ENCODE data around the gene POLR2J. TPM values are rescaled to one million over a fixed set of nuclear protein-coding genes. Genes with fewer than 3 reads are reported as not detected.
A peak's percentile ranks its signal among the peaks of the same experiment; 100 is the strongest.

Gene POLR2J
- total and polyA plus RNA-seq, 4 donors: 9.6 to 50.3 (median 30.5) TPM

GRCh38 chr7:102469351-102469971 lies 9.3 kb downstream of the POLR2J start:
- peak; percentile 31 for DNase-seq (ENCODE audit: low spot score)
- Histone ChIP-seq H3K27ac (ENCODE audit: low read depth in 1 of 2, low read length in 2 of 2) (peak overlapping the region; percentile 84 to 86), H3K9me3 (ENCODE audit: control insufficient read depth in 4 of 4, low read length in 3 of 4) (no peaks in the 10 kb centered on the region), H3K36me3 (ENCODE audit: control insufficient read depth in 4 of 4, insufficient read depth in 3 of 4, low read depth in 1 of 4, low read length in 3 of 4) (peaks cover 2 to 16% (median 11%) of the 10 kb centered on the region in 4 donors), H3K9ac (ENCODE audit: low read depth in 1 of 2, low read length in 2 of 2) (peak overlapping the region in 1 of 2 donors; percentile 0), H3K4me1 (ENCODE audit: control insufficient read depth in 4 of 4, insufficient read depth in 4 of 4, low read length in 3 of 4) (peaks cover 11 to 62% (median 47%) of the 10 kb centered on the region in 4 donors), H3K27me3 (ENCODE audit: control insufficient read depth in 4 of 4, insufficient read depth in 4 of 4, low read length in 3 of 4) (no peaks in the 10 kb centered on the region), H3K4me3 (ENCODE audit: low read depth in 1 of 3, low read length in 3 of 3) (no peak overlapping the region)
- WGBS: 51% methylated on average over 24 of the region's 24 CpGs
- TF ChIP-seq GABPA (IDR thresholded peaks at IDR 0.05 in 1 of 2, conservative IDR thresholded peaks at IDR 0.05 in 1 of 2) (no peak), NR2F2 (IDR thresholded peaks at IDR 0.05) (no peak), RXRA (IDR thresholded peaks at IDR 0.05) (no peak), SP1 (IDR thresholded peaks at IDR 0.05) (no peak), JUND (IDR thresholded peaks at IDR 0.05) (no peak), RAD21 (IDR thresholded peaks at IDR 0.05) (no peak)

- H3K4me1 ChIP-seq (ENCODE audit: control insufficient read depth in 4 of 4, insufficient read depth in 4 of 4, low read length in 3 of 4): peaks cover 14 to 67% (median 53%) of the 10 kb centered on the region in 4 donors
- TF ChIP-seq YY1 (IDR thresholded peaks at IDR 0.05) (no peak), FOXA1 (IDR thresholded peaks at IDR 0.05) (no peak), HNF4A (conservative IDR thresholded peaks at IDR 0.05) (no peak), ATF3 (IDR thresholded peaks at IDR 0.05) (no peak), RAD21 (IDR thresholded peaks at IDR 0.05) (no peak), EGR1 (IDR thresholded peaks at IDR 0.05; ENCODE audit: low read depth in 2 of 2) (no peak), JUND (IDR thresholded peaks at IDR 0.05) (no peak), HNF4G (IDR thresholded peaks at IDR 0.05) (no peak), REST (IDR thresholded peaks at IDR 0.05) (no peak), NR2F2 (IDR thresholded peaks at IDR 0.05) (no peak), TAF1 (conservative IDR thresholded peaks at IDR 0.05) (no peak), ZBTB33 (IDR thresholded peaks at IDR 0.05) (no peak), CTCF (IDR thresholded peaks at IDR 0.05; ENCODE audit: low read depth, low read length, missing input control) (no peak), MAX (IDR thresholded peaks at IDR 0.05) (no peak), SP1 (IDR thresholded peaks at IDR 0.05) (no peak), RXRA (IDR thresholded peaks at IDR 0.05) (no peak), FOXA2 (IDR thresholded peaks at IDR 0.05) (no peak), GABPA (IDR thresholded peaks at IDR 0.05 in 1 of 2, conservative IDR thresholded peaks at IDR 0.05 in 1 of 2) (no peak)
- H3K27ac ChIP-seq (ENCODE audit: low read depth in 1 of 2, low read length in 2 of 2): peak overlapping the region in 1 of 2 donors; percentile 84
These were observed 10.0 kb downstream of the POLR2J start for GRCh38 chr7:102468478-102469350.

More at GRCh38 chr7:102468478-102469350, 10.0 kb downstream of the POLR2J start:
- no peak overlapping the region for H3K4me3 ChIP-seq (ENCODE audit: low read depth in 1 of 3, low read length in 3 of 3)
- peaks cover 2 to 15% (median 9%) of the 10 kb centered on the region in 4 donors for H3K36me3 ChIP-seq (ENCODE audit: control insufficient read depth in 4 of 4, insufficient read depth in 3 of 4, low read depth in 1 of 4, low read length in 3 of 4)
- no peaks in the 10 kb centered on the region for H3K27me3 ChIP-seq (ENCODE audit: control insufficient read depth in 4 of 4, insufficient read depth in 4 of 4, low read length in 3 of 4)
- no peak overlapping the region for H3K9ac ChIP-seq (ENCODE audit: low read depth in 1 of 2, low read length in 2 of 2)
- 77% methylated on average over 40 of the region's 40 CpGs for WGBS
- no peaks in the 10 kb centered on the region for H3K9me3 ChIP-seq (ENCODE audit: control insufficient read depth in 4 of 4, low read length in 3 of 4)
- DNase-seq (ENCODE audit: low spot score): no peak
